GM10266 (cell line): Measurements from ENCODE around the gene CRYAA.

Source experiments
- DNase-seq: peaks from one replicate; pipeline ENCODE4 v3.0.0; 2012; ENCODE audit errors: extremely low spot score
- TF ChIP-seq, protein P1 (sequence below): IDR thresholded peaks from 2 replicates; pipeline ENCODE4 v1.5.1; 2012; ENCODE audit warnings: mild to moderate bottlenecking, low read depth; ENCODE audit not compliant: control insufficient read depth, insufficient read depth; ENCODE audit errors: missing control alignments

CRYAA gene

DNA sequence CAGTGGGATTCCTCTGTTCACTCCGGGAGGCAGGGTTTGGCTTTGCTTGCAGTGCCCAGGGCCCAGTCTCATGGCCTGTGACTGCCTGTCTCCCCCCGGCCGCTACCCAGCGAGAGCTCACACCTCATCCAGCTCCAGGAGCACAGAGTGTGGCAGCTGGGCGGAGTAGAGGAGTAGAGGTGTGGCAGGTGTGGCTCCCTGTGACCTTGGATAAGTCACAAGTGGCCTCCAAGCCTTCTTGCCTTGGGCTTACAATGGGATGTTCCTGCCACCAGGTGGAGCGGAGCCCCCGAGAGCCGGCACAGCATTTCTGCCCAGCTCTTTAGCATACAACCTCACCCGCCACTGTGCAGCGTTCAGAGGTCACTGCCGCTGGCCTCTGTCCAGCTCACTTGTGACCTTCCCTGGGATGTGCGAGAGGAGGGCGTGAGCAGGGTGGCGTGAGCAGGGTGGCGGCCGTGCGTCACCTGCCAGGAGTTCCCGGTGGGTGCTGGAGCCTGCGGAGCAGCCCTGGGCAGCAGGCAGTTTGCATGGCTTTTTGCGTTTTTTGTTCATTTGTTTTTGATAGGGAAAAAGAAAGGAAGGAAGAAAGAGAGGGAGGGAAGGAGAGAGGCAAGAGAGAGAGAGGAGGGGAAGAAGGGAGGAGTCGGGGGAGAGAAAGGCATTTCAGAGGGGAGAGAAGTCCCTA lies 42.4 kb downstream of the CRYAA start:
- TF ChIP-seq, protein P1, sequence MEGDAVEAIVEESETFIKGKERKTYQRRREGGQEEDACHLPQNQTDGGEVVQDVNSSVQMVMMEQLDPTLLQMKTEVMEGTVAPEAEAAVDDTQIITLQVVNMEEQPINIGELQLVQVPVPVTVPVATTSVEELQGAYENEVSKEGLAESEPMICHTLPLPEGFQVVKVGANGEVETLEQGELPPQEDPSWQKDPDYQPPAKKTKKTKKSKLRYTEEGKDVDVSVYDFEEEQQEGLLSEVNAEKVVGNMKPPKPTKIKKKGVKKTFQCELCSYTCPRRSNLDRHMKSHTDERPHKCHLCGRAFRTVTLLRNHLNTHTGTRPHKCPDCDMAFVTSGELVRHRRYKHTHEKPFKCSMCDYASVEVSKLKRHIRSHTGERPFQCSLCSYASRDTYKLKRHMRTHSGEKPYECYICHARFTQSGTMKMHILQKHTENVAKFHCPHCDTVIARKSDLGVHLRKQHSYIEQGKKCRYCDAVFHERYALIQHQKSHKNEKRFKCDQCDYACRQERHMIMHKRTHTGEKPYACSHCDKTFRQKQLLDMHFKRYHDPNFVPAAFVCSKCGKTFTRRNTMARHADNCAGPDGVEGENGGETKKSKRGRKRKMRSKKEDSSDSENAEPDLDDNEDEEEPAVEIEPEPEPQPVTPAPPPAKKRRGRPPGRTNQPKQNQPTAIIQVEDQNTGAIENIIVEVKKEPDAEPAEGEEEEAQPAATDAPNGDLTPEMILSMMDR, result no peak
- no peak for DNase-seq

DNA sequence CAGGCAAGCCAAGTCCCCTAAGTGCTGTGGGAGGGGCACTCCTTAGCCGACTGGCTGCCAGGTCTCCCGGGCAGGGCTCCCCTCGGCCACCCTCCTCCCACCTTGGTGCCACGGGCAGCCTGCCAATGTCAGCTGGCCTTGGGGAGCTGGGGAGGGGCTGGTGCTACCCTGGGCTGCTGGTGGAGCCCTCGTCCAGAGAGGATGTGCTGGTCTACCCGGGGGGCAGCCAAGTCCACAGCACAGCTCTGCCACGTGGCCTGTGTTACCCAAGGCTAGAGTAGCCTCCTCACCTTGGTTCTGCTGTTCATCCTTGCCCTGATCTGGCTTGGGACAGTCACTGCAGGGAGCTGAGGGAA lies 42.9 kb downstream of the CRYAA start:
- DNase-seq, result no peak
- TF ChIP-seq, protein P1, result no peak
